ENCODE results near the gene F7.
"Not testable (repeated sequence)": the region's sequence is repeated elsewhere in the genome, so short reads cannot be mapped to it uniquely, and the experiment has no call there.

F7 gene

GRCh38 chr13:113105032-113105920 lies at the start of gene F7:
TSS of gene F7 (plus strand) at chr13:113105791. CDS start at chr13:113105842, 51 bp downstream.
- DNase-seq (ENCODE audit: low read depth in 4 of 4, low spot score in 1 of 4): no peak

GRCh38 chr13:113057084-113057483 lies 48.5 kb upstream of the F7 start:
- no peak for DNase-seq (ENCODE audit: low read depth in 4 of 4, low spot score in 1 of 4)

GRCh38 chr13:113057559-113057958 lies 48.0 kb upstream of the F7 start:
- DNase-seq (ENCODE audit: low read depth in 4 of 4, low spot score in 1 of 4): not testable (repeated sequence)

GRCh38 chr13:113058129-113058987 lies 47.2 kb upstream of the F7 start:
- DNase-seq (ENCODE audit: low read depth in 4 of 4, low spot score in 1 of 4): no peak

- no peak for DNase-seq (ENCODE audit: low read depth in 4 of 4, low spot score in 1 of 4)
These were observed 46.4 kb upstream of the F7 start for GRCh38 chr13:113058988-113059850.

GRCh38 chr13:113059891-113060290 lies 45.7 kb upstream of the F7 start:
- DNase-seq (ENCODE audit: low read depth in 4 of 4, low spot score in 1 of 4): no peak

- no peak for DNase-seq (ENCODE audit: low read depth in 4 of 4, low spot score in 1 of 4)
These were observed 44.9 kb upstream of the F7 start for GRCh38 chr13:113060557-113061270.

GRCh38 chr13:113061271-113061625 lies 44.3 kb upstream of the F7 start:
- no peak for DNase-seq (ENCODE audit: low read depth in 4 of 4, low spot score in 1 of 4)

- DNase-seq (ENCODE audit: low read depth in 4 of 4, low spot score in 1 of 4): no peak
These were observed 43.7 kb upstream of the F7 start for GRCh38 chr13:113061796-113062425.

GRCh38 chr13:113062691-113063090 lies 42.9 kb upstream of the F7 start:
- no peak for DNase-seq (ENCODE audit: low read depth in 4 of 4, low spot score in 1 of 4)

- DNase-seq (ENCODE audit: low read depth in 4 of 4, low spot score in 1 of 4): no peak
These were observed 42.5 kb upstream of the F7 start for GRCh38 chr13:113063091-113063491.

GRCh38 chr13:113064000-113064533 lies 41.5 kb upstream of the F7 start:
- no peak for DNase-seq (ENCODE audit: low read depth in 4 of 4, low spot score in 1 of 4)

- no peak for DNase-seq (ENCODE audit: low read depth in 4 of 4, low spot score in 1 of 4)
These were observed 40.8 kb upstream of the F7 start for GRCh38 chr13:113064534-113065405.

GRCh38 chr13:113065406-113066141 lies 40.0 kb upstream of the F7 start:
- DNase-seq (ENCODE audit: low read depth in 4 of 4, low spot score in 1 of 4): no peak

GRCh38 chr13:113066142-113066455 lies 39.5 kb upstream of the F7 start:
- no peak for DNase-seq (ENCODE audit: low read depth in 4 of 4, low spot score in 1 of 4)

- no peak for DNase-seq (ENCODE audit: low read depth in 4 of 4, low spot score in 1 of 4)
These were observed 38.8 kb upstream of the F7 start for GRCh38 chr13:113066746-113067145.

- DNase-seq (ENCODE audit: low read depth in 4 of 4, low spot score in 1 of 4): no peak
These were observed 35.5 kb upstream of the F7 start for GRCh38 chr13:113069861-113070805.
